Panc1 (cell line): ENCODE data around the gene PAPOLB. TPM values are rescaled to one million over a fixed set of nuclear protein-coding genes. Genes with fewer than 3 reads are reported as not detected.

Experiments
- ATAC-seq: fragments of 200-7000 bp; cut with Tn5 transposase; 2 replicates; pipeline ENCODE4 v1.9.1; 2020; ENCODE audit warnings: mild to moderate bottlenecking, moderate library complexity
- BruUV-seq: library from RNA; stranded (reverse); fragments of 400-500 nt; replicated peaks from 2 replicates; lab custom pipeline; 2021; lab: Mats Ljungman, UMichigan
- CTCF ChIA-PET: fragments of 300-600 bp; sonication (Branson Sonifier 250); formaldehyde crosslinking; loops from one replicate; lab custom pipeline; 2022; ENCODE audit warnings: antibody characterized with exemption; lab: Charles Lee
- POLR2A ChIA-PET: fragments of 300-600 bp; sonication (Branson Sonifier 250); formaldehyde crosslinking; loops from one replicate; lab custom pipeline; 2022; ENCODE audit warnings: antibody characterized with exemption; lab: Charles Lee
- DNase-seq: peaks from one replicate; pipeline ENCODE4 v3.0.0-alpha.2; 2010; ENCODE audit warnings: low read depth, low spot score
- H3K27ac ChIP-seq: 2 replicates; pipeline ENCODE4 v1.5.1; 2011; ENCODE audit warnings: mild to moderate bottlenecking, low read length, inconsistent platforms
- H3K27me3 ChIP-seq: fragments of 200-500 bp; sonication (Bioruptor generic); 2 replicates; pipeline ENCODE4 v1.6.0; 2014; ENCODE audit warnings: low read length, inconsistent platforms; ENCODE audit not compliant: control insufficient read depth, insufficient read depth
- H3K36me3 ChIP-seq: fragments of 200-500 bp; sonication (Bioruptor generic); 2 replicates; pipeline ENCODE4 v1.5.1; 2014; ENCODE audit warnings: inconsistent platforms, mild to moderate bottlenecking, low read length, moderate library complexity; ENCODE audit not compliant: control insufficient read depth, insufficient read depth
- H3K4me1 ChIP-seq: 2 replicates; pipeline ENCODE4 v1.5.1; 2011; ENCODE audit warnings: inconsistent platforms, mild to moderate bottlenecking, low read length, moderate library complexity; ENCODE audit not compliant: control insufficient read depth, insufficient read depth
- H3K4me3 ChIP-seq, 2 experiments: 2 replicates each; pipeline ENCODE4 v1.5.1; 2011 to 2012; ENCODE audit warnings: low read depth in 2 of 2, low read length in 2 of 2, mild to moderate bottlenecking in 2 of 2, inconsistent platforms in 1 of 2, moderate library complexity in 1 of 2
- H3K9me3 ChIP-seq: fragments of 200-500 bp; sonication (Bioruptor generic); 2 replicates; pipeline ENCODE4 v1.5.1; 2014; ENCODE audit warnings: low read depth, mild to moderate bottlenecking, inconsistent platforms, low read length, moderate library complexity; ENCODE audit not compliant: control insufficient read depth, insufficient read depth
- POLR2AphosphoS5 ChIP-seq: IDR thresholded peaks from 2 replicates; pipeline ENCODE4 v1.6.1; 2012; ENCODE audit warnings: mild to moderate bottlenecking, low read depth, low read length, moderate library complexity
- SIN3A ChIP-seq: IDR thresholded peaks from 2 replicates; pipeline ENCODE4 v1.6.1; 2012; ENCODE audit warnings: low read depth, mild to moderate bottlenecking, low read length, moderate library complexity, borderline replicate concordance; ENCODE audit not compliant: insufficient read depth
- TCF7L2 ChIP-seq: IDR thresholded peaks from 2 replicates; pipeline ENCODE4 v1.6.1; 2011; ENCODE audit warnings: mild to moderate bottlenecking, low read depth, low read length, inconsistent platforms
- in situ Hi-C: cut with HindIII; loops from 2 replicates; pipeline ENCODE4 v1.10.0; 2016; ENCODE audit warnings: low sequenced_read_pairs, low pct_unique_long_range_greater_than_20kb
- intact Hi-C: fragments of 100-400 bp; cut with micrococcal nuclease; formaldehyde crosslinking; loops from one replicate; pipeline ENCODE4 v1.10.0; 2022; ENCODE audit not compliant: unreplicated experiment
- total RNA-seq: library from RNA; stranded (reverse); gene quantifications from one replicate; pipeline ENCODE4 v1.2.1, GENCODE V29; 2021; ENCODE audit not compliant: unreplicated experiment
- TF ChIP-seq, protein P1 (sequence below), 2 experiments: IDR thresholded peaks; 2 replicates each; pipeline ENCODE4 v1.6.1; 2011 to 2012; ENCODE audit warnings: low read depth in 2 of 2, control low read depth in 1 of 2, low read length in 1 of 2, mild to moderate bottlenecking in 1 of 2, moderate library complexity in 1 of 2; ENCODE audit not compliant: insufficient read depth in 1 of 2
- TF ChIP-seq, protein P2 (sequence below): fragments of 450-650 bp; IDR thresholded peaks from 2 replicates; pipeline ENCODE4 v1.5.1; 2017; ENCODE audit warnings: mild to moderate bottlenecking

PAPOLB gene
- total RNA-seq, 1 experiment from 2014 or later: not detected

DNA sequence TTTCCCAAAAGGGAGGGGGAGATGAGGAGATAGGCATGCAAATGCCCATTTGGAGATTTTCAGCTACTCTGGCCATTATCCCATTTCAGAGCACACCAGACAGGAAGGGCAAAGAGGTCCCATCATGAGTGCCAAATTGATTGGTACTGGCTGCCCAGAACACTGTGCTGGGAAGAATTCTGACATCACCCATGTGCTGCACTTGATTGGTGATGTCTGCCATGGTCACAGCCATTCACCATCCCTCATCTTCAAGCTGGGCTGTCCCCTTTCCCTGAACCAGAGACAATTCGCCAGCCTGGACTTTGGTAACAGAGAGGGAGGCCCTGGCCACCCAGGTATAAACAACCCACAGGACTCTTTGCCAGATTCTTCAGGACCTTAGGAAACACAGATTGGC, 44.9 kb upstream of the PAPOLB start:
- ChIA-PET CTCF (no interaction called here), POLR2A (no interaction called here)
- H3K4me1 ChIP-seq: no peaks in the 10 kb centered on the region
- H3K4me3 ChIP-seq: no peak overlapping the region
- H3K36me3 ChIP-seq: no peaks in the 10 kb centered on the region
- H3K9me3 ChIP-seq: no peaks in the 10 kb centered on the region
- ATAC-seq (no peak), DNase-seq (no peak)
- in situ Hi-C loops (no loop called here), intact Hi-C loops (no loop called here)
- no TSS peak for BruUV-seq
- TF ChIP-seq POLR2AphosphoS5 (no peak), SIN3A (no peak), TCF7L2 (no peak)
- TF ChIP-seq, protein P1, sequence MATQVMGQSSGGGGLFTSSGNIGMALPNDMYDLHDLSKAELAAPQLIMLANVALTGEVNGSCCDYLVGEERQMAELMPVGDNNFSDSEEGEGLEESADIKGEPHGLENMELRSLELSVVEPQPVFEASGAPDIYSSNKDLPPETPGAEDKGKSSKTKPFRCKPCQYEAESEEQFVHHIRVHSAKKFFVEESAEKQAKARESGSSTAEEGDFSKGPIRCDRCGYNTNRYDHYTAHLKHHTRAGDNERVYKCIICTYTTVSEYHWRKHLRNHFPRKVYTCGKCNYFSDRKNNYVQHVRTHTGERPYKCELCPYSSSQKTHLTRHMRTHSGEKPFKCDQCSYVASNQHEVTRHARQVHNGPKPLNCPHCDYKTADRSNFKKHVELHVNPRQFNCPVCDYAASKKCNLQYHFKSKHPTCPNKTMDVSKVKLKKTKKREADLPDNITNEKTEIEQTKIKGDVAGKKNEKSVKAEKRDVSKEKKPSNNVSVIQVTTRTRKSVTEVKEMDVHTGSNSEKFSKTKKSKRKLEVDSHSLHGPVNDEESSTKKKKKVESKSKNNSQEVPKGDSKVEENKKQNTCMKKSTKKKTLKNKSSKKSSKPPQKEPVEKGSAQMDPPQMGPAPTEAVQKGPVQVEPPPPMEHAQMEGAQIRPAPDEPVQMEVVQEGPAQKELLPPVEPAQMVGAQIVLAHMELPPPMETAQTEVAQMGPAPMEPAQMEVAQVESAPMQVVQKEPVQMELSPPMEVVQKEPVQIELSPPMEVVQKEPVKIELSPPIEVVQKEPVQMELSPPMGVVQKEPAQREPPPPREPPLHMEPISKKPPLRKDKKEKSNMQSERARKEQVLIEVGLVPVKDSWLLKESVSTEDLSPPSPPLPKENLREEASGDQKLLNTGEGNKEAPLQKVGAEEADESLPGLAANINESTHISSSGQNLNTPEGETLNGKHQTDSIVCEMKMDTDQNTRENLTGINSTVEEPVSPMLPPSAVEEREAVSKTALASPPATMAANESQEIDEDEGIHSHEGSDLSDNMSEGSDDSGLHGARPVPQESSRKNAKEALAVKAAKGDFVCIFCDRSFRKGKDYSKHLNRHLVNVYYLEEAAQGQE (IDR thresholded peaks at IDR 0.05; ENCODE audit: insufficient read depth in 1 of 2, low read depth in 2 of 2, low read length in 1 of 2): no peak
- TF ChIP-seq, protein P2, sequence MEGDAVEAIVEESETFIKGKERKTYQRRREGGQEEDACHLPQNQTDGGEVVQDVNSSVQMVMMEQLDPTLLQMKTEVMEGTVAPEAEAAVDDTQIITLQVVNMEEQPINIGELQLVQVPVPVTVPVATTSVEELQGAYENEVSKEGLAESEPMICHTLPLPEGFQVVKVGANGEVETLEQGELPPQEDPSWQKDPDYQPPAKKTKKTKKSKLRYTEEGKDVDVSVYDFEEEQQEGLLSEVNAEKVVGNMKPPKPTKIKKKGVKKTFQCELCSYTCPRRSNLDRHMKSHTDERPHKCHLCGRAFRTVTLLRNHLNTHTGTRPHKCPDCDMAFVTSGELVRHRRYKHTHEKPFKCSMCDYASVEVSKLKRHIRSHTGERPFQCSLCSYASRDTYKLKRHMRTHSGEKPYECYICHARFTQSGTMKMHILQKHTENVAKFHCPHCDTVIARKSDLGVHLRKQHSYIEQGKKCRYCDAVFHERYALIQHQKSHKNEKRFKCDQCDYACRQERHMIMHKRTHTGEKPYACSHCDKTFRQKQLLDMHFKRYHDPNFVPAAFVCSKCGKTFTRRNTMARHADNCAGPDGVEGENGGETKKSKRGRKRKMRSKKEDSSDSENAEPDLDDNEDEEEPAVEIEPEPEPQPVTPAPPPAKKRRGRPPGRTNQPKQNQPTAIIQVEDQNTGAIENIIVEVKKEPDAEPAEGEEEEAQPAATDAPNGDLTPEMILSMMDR: no peak
- peaks cover 2% of the 10 kb centered on the region; the same call in 1 of the 2 replicates for H3K27me3 ChIP-seq
- no peak overlapping the region for H3K27ac ChIP-seq

DNA sequence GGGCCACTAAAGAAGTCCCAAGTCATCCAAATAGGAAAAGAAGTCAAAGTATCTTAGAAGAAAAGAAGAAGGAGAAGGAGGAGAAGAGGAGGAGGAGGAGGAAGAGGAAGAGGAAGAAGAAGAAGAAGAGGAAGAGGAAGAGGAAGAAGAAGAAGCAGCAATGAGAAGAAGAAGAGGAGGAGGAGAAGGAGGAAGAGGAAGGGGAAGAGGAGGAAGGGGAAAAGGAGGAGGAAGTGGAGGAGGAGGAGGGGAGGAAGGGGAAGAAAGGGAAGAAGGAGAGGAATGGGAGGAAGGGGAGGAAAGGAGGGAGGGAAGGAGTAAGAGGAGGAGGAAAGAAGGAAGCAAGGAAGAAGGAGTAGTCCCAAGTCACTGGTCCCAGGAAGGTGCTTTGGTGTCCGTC, 43.3 kb upstream of the PAPOLB start:
- ATAC-seq (no peak), DNase-seq (no peak)
- ChIA-PET CTCF (no interaction called here), POLR2A (interaction anchor here (0.6 kb wide), 1 partner anchor 227 kb away, joined by 7 read pairs; no protein-coding TSS in a partner anchor)
- no peaks in the 10 kb centered on the region for H3K9me3 ChIP-seq
- in situ Hi-C loops: no loop called here
- BruUV-seq: no TSS peak
- H3K36me3 ChIP-seq: no peaks in the 10 kb centered on the region
- H3K27ac ChIP-seq: no peak overlapping the region
- peaks cover 2% of the 10 kb centered on the region; the same call in 1 of the 2 replicates for H3K27me3 ChIP-seq
- intact Hi-C loops: no loop called here
- no peaks in the 10 kb centered on the region for H3K4me1 ChIP-seq
- no peak overlapping the region for H3K4me3 ChIP-seq
- TF ChIP-seq, protein P1 (IDR thresholded peaks at IDR 0.05; ENCODE audit: insufficient read depth in 1 of 2, low read depth in 2 of 2, low read length in 1 of 2): no peak
- TF ChIP-seq TCF7L2 (no peak), SIN3A (no peak), POLR2AphosphoS5 (no peak)
- TF ChIP-seq, protein P2: no peak
